Uterus (tissue), 4 donors: ENCODE measurements around the gene ESPL1. TPM values are rescaled to one million over a fixed set of nuclear protein-coding genes. Genes with fewer than 3 reads are reported as not detected.

ENCODE experiments used
- DNase-seq, 2 donors: peaks; one replicate each; pipeline ENCODE4 v3.0.0-alpha.2; 2019 to 2020
- H3K27ac ChIP-seq, 2 donors: fragments of 200-600 bp; sonication (generic); 1 replicate in 1 of 2; 2 replicates in 1 of 2; pipeline ENCODE4 v1.5.1; 2016 to 2018
- H3K27me3 ChIP-seq, 2 donors: fragments of 200-600 bp; sonication (generic); one replicate each; pipeline ENCODE4 v1.5.1; 2018 to 2019; ENCODE audit warnings: control low read depth in 1 of 2
- H3K36me3 ChIP-seq, 2 donors: fragments of 200-600 bp; sonication (generic); one replicate each; pipeline ENCODE4 v1.5.1; 2019; ENCODE audit warnings: control low read depth in 1 of 2
- H3K4me1 ChIP-seq, 2 donors: fragments of 200-600 bp; sonication (generic); one replicate each; pipeline ENCODE4 v1.5.1; 2018 to 2019; ENCODE audit warnings: control low read depth in 1 of 2
- H3K4me3 ChIP-seq, 2 donors: fragments of 200-600 bp; sonication (generic); 1 replicate in 1 of 2; 2 replicates in 1 of 2; pipeline ENCODE4 v1.5.1; 2018 to 2019; ENCODE audit warnings: mild to moderate bottlenecking in 1 of 2
- H3K9me3 ChIP-seq, 2 donors: fragments of 200-600 bp; sonication (generic); one replicate each; pipeline ENCODE4 v1.5.1; 2019; ENCODE audit warnings: control low read depth in 1 of 2
- CTCF ChIP-seq, 4 experiments: fragments of 200-600 bp in 2 of 4; fragments of 450-650 bp in 2 of 4; sonication (generic) in 2 of 4; IDR thresholded peaks; one replicate each; pipeline ENCODE4 v1.5.1; 2016 to 2019; ENCODE audit warnings: antibody characterized with exemption in 4 of 4, mild to moderate bottlenecking in 2 of 4, moderate library complexity in 1 of 4
- POLR2A ChIP-seq, 2 donors: fragments of 450-650 bp; IDR thresholded peaks; one replicate each; pipeline ENCODE4 v1.6.1; 2016; ENCODE audit warnings: antibody characterized with exemption in 2 of 2, mild to moderate bottlenecking in 1 of 2, moderate library complexity in 1 of 2
- intact Hi-C: fragments of 100-400 bp; cut with DNase I; formaldehyde crosslinking; loops from one replicate; pipeline ENCODE4 v1.15.1; 2023; ENCODE audit warnings: low total_unique reads
- total RNA-seq, 4 donors: library from RNA; depleted of rRNA in 3 of 4; stranded (reverse); fragments of >200 nt in 3 of 4; gene quantifications; one replicate each; pipeline versions ENCODE4 v1.1.0 to v1.2.4, GENCODE V29; 2014 to 2023
- donor health status: DM: yes; HTN: yes; CAD: no.

ESPL1 gene
- total RNA-seq, 4 donors from 2014 or later = 0.12 to 4.5 TPM; not detected in 2

- Histone ChIP-seq H3K36me3 (no peaks in the 10 kb centered on the region), H3K4me3 (peak overlapping the region; percentile 65 to 72), H3K4me1 (peaks cover 0 to 17% of the 10 kb centered on the region in 2 donors), H3K9me3 (no peaks in the 10 kb centered on the region), H3K27ac (peak overlapping the region; percentile 89 to 93), H3K27me3 (no peaks in the 10 kb centered on the region)
- intact Hi-C loops = loop anchor here (5.0 kb wide), 1 partner anchor 34 kb away; no protein-coding TSS in a partner anchor
- DNase-seq = peak; percentile 70 to 79
- TF ChIP-seq POLR2A (IDR thresholded peaks at IDR 0.05) (peak in 1 of 2 donors; percentile 39), CTCF (IDR thresholded peaks at IDR 0.05) (peak; percentile 36 to 55 (median 46))
These were observed 16.4 kb upstream of the ESPL1 start for GRCh38 chr12:53251477-53252348.

DNA sequence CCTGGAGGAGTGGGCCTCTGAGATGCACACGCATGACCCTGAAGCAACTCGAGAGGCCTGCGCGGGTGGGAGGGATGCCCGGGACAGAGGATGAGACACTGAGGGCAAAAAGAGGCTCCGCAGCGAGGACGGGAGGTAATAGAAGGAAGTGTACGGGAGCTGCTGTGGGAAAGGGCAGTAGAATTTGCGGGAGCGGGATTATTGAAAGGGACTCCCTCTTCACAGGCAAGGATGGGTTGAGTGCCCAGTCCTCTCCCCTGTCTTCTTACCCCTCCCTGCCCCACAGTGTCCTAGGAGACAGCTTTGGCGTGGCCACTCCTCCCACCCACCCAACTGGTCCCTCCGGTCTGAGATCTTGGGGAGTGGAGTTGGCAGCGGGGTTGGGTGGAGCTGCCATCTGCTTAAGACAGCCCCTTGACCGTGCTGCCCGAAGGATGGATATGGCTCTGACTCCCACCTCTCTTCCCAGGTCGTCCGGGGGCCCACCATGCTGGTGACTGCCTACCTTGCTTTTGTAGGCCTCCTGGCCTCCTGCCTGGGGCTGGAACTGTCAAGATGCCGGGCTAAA lies 15.7 kb upstream of the ESPL1 start:
- intact Hi-C loops = loop anchor here (5.0 kb wide), 1 partner anchor 35 kb away; no protein-coding TSS in a partner anchor
- Histone ChIP-seq H3K4me1 (peaks cover 0 to 17% of the 10 kb centered on the region in 2 donors), H3K27ac (peak overlapping the region; percentile 89 to 93), H3K36me3 (no peaks in the 10 kb centered on the region), H3K4me3 (peak overlapping the region; percentile 65 to 72), H3K9me3 (no peaks in the 10 kb centered on the region), H3K27me3 (no peaks in the 10 kb centered on the region)
- TF ChIP-seq POLR2A (IDR thresholded peaks at IDR 0.05) = no peak
- TF ChIP-seq CTCF (IDR thresholded peaks at IDR 0.05) = no peak
- DNase-seq = peak in 1 of 2 donors; percentile 31

- Histone ChIP-seq H3K27me3 (no peaks in the 10 kb centered on the region), H3K4me1 (peaks cover 0 to 17% of the 10 kb centered on the region in 2 donors), H3K27ac (no peak overlapping the region), H3K9me3 (no peaks in the 10 kb centered on the region), H3K4me3 (no peak overlapping the region), H3K36me3 (no peaks in the 10 kb centered on the region)
- no peak for TF ChIP-seq CTCF (IDR thresholded peaks at IDR 0.05)
- no peak for TF ChIP-seq POLR2A (IDR thresholded peaks at IDR 0.05)
- DNase-seq = no peak
- intact Hi-C loops = loop anchor here (5.0 kb wide), 1 partner anchor 36 kb away; no protein-coding TSS in a partner anchor
These were observed 14.8 kb upstream of the ESPL1 start for GRCh38 chr12:53253298-53253697.

- Histone ChIP-seq H3K27me3 (no peaks in the 10 kb centered on the region), H3K4me3 (no peak overlapping the region), H3K9me3 (no peaks in the 10 kb centered on the region), H3K27ac (no peak overlapping the region), H3K36me3 (no peaks in the 10 kb centered on the region), H3K4me1 (peaks cover 0 to 17% of the 10 kb centered on the region in 2 donors)
- TF ChIP-seq CTCF (IDR thresholded peaks at IDR 0.05) (no peak), POLR2A (IDR thresholded peaks at IDR 0.05) (no peak)
- intact Hi-C loops = loop anchor here (5.0 kb wide), 1 partner anchor 38 kb away; no protein-coding TSS in a partner anchor
- DNase-seq = no peak
These were observed 13.1 kb upstream of the ESPL1 start for GRCh38 chr12:53254816-53255545.
